ENCODE measurements around the gene TRAPPC3L. TPM values are rescaled to one million over a fixed set of nuclear protein-coding genes. Genes with fewer than 3 reads are reported as not detected.
A peak's percentile ranks its signal among the peaks of the same experiment; 100 is the strongest.

Gene TRAPPC3L
- total RNA-seq, 1 donor from 2014 or later, result not detected

DNA sequence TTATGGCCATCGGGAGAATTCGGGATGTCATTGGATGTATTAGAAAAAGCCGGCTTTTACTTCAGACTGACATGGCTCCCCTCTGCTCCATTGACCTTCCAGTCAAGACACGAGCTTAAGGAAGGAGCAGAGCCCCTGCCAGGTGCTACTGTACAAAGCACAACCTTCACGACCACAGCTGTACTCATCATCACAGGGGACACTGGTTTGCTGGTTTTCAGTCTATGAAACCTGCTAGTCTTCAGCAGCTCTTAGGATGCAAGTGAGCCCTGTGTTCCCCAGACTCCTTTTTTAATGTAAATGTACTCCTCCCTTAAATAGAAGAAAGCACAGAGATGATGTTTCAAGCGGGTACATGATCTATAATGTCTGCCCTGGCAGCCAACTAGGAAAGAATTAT, 1.9 kb upstream of the TRAPPC3L start:
- no peak overlapping the region for H3K4me3 ChIP-seq (ENCODE audit: low read depth, low read length)
- DNase-seq (ENCODE audit: low read depth), result no peak
- TF ChIP-seq, protein P1, sequence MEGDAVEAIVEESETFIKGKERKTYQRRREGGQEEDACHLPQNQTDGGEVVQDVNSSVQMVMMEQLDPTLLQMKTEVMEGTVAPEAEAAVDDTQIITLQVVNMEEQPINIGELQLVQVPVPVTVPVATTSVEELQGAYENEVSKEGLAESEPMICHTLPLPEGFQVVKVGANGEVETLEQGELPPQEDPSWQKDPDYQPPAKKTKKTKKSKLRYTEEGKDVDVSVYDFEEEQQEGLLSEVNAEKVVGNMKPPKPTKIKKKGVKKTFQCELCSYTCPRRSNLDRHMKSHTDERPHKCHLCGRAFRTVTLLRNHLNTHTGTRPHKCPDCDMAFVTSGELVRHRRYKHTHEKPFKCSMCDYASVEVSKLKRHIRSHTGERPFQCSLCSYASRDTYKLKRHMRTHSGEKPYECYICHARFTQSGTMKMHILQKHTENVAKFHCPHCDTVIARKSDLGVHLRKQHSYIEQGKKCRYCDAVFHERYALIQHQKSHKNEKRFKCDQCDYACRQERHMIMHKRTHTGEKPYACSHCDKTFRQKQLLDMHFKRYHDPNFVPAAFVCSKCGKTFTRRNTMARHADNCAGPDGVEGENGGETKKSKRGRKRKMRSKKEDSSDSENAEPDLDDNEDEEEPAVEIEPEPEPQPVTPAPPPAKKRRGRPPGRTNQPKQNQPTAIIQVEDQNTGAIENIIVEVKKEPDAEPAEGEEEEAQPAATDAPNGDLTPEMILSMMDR (conservative IDR thresholded peaks at IDR 0.05; ENCODE audit: low read depth, low read length), result no peak

DNA sequence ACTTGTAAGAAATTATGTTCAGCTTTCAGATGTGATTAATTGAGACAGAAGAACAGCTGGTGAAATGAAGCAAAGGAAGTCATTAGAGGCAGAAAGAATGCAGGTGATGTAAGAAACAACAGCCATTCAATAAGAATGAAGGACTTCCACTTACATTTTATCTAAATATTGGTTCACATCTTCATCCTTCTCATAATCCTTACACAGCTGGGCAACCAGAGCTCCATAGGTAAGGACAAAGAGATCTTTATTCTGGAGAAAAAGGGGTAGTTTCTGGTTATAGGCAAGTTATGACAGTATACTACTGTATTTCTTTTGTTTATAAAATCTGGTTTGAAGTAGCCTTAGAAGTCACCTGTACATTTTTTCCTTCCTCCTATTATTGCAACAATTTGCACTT, 2.3 kb downstream of the TRAPPC3L start:
- TF ChIP-seq, protein P1 (conservative IDR thresholded peaks at IDR 0.05; ENCODE audit: low read depth, low read length), result no peak
- no peak for DNase-seq (ENCODE audit: low read depth)
- no peak overlapping the region for H3K4me3 ChIP-seq (ENCODE audit: low read depth, low read length)

DNA sequence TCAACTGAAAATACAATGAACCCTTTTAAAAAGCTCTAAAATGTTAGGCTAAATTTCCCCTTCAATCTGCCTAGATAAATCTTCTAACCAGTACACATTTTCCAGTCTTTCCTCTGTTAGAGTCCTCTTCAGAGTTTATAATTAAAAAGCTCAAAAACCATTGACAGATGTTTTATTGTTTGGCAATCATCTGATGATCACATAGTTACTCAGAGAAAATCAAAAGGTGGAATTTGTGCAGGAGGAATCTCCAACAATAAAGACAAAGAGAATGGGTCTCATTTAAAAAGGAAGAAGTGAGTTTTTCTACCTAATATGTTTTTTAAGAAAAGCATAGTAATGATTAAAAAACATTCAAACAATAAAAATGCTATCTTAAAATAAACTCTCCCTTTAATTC, 3.1 kb downstream of the TRAPPC3L start:
- DNase-seq (ENCODE audit: low read depth), result no peak
- H3K4me3 ChIP-seq (ENCODE audit: low read depth, low read length), result no peak overlapping the region
- TF ChIP-seq, protein P1 (conservative IDR thresholded peaks at IDR 0.05; ENCODE audit: low read depth, low read length), result no peak

DNA sequence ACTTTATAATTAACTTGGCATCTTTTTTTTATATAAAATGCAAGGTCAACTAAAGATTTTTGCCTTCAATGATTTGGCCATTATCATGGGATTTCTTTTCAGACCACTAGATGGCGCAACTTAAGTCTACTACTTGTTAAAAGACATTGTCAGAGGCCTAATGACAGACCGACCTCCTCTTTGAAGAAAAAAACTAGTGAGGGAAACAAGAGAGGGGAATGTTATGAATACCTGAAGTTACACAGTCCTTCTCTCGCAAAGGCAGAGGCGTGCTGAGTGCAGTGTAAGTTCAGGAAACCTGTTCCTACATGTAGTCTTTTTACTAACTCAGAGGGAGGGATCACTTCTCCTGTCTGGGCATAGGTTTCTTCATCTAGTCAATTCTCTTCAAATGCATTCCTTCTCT, 9.3 kb downstream of the TRAPPC3L start:
- DNase-seq (ENCODE audit: low read depth), result no peak
- no peak overlapping the region for H3K4me3 ChIP-seq (ENCODE audit: low read depth, low read length)
- TF ChIP-seq, protein P1 (conservative IDR thresholded peaks at IDR 0.05; ENCODE audit: low read depth, low read length), result peak; percentile 75

DNA sequence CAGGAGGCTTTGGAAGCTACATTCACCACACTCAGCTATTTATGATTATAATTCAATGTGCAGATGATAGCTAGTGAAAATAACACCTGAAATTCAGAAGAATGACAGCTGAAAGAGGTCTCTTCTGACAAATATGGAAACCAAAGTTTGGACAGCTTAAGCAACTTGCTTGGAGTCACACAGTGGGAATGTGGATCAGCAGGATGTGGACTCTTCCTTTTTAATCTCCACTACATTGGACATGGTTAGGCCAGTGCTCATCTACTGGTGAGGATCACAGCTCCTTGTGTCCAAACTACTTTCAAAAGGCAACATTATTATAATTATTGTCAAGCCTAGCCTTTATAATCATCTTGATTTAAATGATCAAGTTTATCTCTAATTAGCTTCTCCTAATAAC, 10.4 kb downstream of the TRAPPC3L start:
- TF ChIP-seq, protein P1 (conservative IDR thresholded peaks at IDR 0.05; ENCODE audit: low read depth, low read length), result no peak
- DNase-seq (ENCODE audit: low read depth), result no peak
- no peak overlapping the region for H3K4me3 ChIP-seq (ENCODE audit: low read depth, low read length)

DNA sequence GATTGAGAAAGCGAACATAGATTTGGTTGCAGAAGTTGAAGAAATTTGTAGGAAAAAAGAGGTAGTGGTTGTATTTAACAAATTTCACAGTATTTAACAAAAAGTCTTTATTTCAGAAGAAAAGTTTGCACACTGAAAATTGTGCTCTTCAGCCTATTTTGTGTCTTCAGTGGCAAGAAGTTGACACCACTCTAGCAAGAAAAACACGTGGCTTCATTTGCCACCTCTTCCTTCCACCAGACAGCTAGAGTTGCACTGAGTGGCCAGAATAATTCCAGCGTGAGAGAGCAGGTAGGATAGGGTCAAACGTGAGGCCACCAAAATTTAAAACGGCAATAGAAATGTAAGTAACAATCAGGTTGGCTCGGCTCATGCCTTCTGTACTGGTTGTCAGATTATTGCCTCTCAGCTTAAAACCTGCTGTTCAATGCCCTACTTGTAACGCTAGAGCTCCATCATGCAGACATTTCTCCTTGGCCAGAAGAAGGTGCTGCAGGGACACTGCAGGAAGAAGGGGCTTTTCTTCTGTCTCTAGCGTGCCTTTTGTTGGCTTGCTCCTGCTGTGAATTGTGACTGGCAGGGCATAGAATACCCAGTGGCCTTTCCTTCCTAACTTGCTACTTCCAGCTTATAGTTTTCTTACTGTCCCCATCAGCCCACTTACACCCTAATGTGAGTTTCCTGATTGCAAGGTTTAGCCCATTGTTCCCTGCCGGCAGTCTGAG, 12.1 kb downstream of the TRAPPC3L start:
- TF ChIP-seq, protein P1 (conservative IDR thresholded peaks at IDR 0.05; ENCODE audit: low read depth, low read length), result no peak
- DNase-seq (ENCODE audit: low read depth), result no peak
- no peak overlapping the region for H3K4me3 ChIP-seq (ENCODE audit: low read depth, low read length)
